Measurements from ENCODE around the gene CIT.

The CIT gene

DNA sequence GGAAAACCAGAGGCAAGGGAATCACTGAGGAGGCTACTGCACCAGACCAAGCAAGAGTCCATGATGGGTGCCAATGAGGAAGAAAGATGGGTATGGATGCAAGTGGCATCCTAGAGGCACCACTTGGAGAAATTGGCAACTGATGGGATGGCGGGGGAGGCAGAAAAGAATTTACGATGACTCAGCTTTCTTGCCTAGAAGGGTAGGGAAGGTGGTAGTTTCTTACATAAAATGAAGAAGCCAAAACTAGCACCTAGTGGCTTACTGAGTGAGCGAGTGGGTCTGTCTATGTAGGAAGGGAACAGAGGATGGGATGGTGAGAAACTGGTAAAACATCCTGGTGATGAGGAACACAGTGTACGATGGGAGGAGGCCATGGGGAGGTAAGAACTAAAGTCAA lies 80.8 kb downstream of the CIT start:
- no peak for DNase-seq

DNA sequence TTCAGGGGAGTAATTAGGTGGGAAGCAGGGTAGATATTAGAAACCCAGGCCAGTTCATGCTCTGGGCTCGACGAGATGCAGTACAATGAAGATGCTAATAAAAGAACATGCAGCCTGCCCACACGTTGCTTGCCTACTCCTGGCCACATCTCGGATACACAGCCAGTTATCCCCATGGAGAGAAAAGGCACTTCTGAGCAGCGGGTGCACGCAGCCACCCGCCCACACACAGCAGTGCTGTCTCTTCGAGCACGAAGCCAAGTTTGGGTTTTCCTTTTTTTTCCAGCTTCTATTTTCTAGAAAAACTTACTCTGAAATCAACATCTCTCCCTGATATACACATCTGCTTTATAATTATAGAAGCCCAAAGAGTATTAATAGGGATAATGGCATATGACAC lies 85.7 kb downstream of the CIT start:
- no peak for DNase-seq

DNA sequence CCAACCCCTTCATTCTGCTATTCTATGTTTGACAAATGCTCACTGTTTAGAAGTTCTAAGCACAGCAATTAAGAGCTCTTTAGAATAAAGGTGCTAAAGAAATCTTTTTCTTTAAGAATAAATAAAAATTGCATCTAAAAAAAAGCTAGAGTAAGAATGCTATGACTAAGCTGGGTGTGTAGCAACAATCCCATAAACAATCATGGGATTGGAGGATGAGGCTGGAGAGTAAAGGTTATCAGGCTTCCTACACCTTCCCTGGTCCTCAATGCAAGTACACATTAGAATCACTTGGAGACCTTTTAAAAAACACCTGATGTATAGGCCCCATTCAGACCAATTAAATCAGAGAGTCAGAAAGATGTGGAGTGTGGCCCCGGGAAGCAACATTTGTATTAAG lies 88.3 kb downstream of the CIT start:
- DNase-seq, result no peak

DNA sequence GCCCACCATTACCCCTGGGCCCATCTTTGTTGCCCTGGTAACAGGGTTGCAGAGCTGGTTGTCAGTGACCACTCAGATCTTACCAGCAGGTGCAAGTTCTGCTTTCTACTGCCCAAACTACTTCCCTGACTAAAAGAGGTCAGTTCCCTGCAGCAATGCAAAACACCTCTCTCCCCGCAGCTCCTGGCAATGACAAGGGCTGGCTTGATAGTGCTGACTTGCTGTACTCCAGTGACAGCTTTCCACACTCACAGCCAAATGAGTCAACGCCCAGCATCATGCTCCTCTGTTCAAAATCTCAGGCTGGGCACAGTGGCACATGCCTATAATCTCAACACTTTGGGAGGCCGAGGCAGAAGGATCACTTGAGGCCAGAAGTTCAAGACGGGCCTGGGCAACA lies 90.6 kb downstream of the CIT start:
- no peak for DNase-seq

DNA sequence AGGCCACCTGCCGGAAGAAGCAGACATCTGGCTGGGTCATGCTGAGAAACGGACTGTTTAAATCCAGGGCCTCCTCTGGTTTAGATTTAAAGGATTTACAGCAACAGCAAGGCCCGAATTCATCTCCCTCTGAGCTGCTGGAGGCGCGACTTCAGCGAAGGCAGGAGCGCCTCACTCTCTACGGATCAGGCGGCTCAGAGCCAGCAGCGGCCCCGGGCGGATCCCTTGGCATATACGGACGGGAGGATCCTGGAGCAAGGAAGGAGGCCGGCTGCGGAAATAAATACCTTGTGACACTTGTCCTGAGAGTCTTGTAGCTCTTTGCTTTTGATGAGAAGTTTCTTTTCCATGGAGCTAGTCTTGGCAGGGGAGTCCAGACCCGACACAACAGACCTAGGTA lies 92.4 kb downstream of the CIT start:
- no peak for DNase-seq

DNA sequence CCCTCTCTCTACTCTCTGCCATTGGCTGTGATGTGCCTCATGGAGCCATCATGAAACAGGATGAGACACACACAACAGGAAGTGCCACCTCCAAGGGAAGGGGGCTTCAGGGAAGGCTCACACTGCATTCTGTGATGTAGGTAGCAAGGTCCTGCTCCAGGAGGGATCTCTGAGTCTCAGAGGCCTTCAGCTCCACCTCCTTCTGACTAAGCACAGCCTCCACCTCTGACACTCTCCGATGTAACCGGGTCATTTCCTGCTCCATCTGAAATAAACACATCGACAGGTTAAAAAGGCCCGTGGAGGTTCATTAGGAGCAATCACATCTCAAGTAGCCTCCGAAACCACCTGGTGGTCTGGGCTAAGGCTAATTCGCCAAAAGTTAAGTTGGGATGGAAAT lies 93.3 kb downstream of the CIT start:
- no peak for DNase-seq

DNA sequence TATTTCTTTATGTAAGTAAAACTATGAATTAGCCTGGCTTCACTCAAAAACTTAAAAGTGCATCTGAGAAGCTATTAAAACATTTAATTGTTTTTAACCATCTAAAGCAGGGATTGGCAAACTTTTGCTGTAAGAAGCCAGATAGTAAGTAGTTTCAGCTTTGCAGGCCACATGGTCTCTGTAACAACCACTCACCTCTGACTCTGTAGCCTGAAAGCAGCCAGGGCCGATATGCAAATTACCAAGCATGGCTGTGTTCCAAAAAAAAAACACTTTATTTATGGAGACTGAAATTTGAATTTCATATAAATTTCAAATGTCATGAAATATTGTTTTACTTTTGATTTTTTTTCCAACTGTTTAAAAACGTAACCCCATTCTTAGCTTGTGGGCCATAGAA lies 95.3 kb downstream of the CIT start:
- DNase-seq, result no peak

DNA sequence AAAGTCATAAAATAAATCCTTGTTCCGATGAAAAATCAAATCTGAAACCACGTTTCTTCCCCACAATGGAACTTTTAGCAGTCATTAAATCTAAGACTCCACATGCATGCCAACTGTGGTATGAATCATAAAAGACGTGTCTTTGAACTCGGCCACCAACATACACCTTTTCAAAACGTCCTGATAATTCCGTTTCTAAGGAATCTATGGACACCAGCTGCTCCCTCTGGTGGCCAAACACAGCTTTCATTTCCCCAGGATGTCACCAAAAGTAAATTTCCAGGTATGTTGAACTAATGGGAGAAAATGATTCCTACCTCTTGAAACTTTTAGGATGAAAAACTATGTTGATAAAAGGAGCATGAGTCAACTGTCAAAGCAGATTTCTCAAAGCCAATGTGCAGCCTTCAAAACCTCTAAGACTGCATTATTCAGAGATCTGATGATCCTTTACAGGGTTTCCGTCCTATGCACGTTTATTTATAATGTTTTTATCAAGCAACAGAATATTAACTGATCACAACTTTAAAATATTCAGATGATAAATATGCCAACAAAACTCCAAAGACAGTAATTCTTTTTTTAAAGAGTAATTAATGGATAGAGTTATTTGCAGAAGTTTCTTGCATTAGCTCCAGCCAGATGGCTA lies 96.2 kb downstream of the CIT start:
- peak in 1 of 2 experiments; percentile 28 for DNase-seq

DNA sequence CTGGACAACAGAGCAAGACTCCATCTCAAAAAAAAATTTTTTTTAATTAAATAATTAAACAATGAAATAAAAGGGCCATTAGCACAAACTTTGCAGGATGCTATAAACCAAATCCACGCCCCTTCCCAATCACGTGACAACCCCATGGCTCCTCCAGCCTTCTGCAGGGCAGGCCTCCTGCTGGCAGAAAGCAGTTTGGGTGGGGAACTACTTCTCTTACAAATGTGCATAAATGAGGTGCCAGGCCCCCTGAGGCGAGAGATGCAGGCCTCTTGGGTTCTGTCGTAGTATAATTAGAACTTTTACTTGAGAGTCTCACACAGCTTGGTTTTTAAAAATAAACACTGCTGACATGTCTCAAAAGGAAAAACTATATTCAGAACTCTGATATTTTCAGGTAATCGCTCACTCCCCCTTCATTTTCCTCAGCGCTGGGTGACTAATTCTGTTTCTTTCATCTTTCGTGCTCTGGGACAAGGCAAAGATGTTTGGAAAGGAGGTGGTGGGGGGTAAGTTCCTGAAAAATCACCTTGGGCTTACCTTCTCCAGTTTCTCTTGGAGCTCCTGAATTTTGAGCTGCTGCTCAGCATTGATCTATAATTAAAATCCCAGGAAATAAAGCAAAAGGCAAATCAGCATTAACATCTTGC lies 101.7 kb downstream of the CIT start:
- DNase-seq, result no peak

DNA sequence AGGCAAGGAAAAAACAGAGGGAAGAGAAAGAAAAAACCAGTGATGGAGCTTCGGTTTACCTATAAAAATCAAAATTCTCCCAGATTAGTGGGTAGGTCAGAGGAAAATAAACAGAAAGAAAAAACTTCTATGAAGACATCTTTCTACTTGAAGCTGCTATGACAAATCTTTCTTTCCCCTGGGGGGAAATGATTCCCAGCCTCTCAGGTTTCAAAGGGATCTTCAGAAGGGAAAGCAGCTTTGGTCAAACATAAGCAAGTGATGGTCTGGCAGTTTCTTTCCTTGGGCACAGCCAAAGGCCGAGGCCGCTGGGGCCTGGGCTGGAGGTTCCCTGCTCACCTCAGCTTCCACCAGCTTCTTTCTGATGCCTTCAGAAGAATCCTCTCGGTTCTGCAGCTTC lies 104.7 kb downstream of the CIT start:
- DNase-seq, result no peak

DNA sequence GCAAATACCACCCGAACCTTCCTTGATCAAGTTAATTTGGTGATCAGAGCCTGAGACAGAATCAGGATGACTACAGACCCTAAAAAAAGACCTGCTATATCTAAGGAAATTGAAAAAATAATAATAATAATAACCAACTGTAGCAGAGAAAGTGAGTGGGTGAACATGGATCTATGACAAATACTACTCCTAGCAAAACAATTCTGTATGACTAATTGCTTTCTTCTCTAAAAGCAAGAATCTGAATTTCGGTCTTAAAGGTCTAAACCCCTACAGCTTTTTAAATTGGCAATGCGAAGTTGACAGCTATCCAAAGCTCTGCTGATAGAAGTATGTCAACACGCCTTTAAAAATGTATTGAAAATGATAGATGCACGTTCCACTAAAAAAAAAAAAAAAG lies 107.0 kb downstream of the CIT start:
- no peak for DNase-seq

DNA sequence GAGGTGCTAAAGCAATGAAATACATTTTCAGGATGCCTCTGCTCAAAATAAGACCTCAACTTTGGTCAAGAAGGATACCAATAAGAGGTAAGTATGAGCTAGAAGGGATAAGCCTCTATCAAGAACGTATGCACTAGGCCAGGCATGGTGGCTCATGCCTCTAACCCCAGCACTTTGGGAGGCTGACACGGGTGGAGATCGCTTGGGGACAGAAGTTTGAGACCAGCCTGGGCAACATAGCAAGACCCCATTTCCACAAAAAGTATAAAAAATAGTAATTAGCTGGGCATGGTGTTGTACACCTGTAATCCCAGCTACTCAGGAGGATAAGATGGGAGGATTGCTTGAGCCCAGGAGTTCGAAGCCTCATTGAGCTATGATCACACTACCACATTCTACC lies 114.5 kb downstream of the CIT start:
- no peak for DNase-seq

DNA sequence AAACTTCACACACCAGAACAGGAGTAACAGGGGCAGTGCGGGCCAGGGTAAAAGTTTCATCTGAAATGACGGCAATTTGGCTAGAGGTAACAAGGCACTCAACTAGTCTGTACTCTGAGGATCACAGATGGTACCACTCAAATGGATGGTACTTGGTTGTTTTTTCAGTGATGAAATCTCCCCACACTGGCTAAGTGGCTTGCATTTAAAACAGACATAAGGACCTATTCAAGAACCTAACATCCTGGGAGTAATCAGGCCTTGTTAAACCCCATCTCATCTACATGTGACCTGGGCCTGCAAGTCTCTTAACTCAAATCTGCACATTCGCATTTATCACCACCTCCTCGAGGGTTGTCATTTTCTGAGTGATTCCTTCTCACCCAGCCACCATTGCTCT lies 118.4 kb downstream of the CIT start:
- no peak for DNase-seq

DNA sequence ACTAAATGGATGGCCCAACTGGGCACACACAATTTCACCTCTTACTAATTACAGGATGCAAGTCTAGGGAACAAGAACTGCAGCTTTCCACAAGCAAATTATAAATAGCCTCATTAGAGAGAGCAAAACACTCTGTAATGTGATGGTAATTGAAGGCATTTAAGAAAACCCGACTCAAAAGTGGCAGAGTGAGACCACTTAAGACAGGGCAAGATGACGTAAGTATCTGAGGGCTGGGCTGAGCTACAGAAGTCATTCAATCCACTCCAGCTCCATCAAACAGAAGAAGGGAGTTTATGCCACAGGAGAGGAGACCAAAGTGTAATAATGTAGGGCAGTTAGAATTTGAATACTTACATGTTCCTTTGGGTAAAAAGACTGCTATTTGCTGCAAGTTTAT lies 118.9 kb downstream of the CIT start:
- DNase-seq, result no peak

DNA sequence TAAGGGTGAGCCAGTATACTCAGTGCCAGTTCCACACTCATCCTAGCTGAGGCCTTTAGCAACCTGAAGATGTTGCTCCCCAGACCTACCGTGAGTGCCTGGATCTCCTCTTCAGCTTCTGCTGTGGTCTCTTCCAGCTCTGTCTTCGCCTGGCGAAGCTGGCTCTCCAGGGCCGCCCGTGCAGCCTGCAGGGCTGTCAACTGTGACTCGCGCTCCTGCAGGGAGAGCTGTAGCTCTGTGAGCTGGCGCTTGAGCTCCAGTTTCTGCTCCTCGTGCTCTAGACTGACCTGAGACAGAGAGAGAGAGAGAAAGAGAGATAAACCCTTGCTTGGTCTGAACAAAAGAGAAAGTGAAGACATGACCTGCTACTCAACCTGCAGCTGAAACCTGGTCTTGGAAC lies 125.2 kb downstream of the CIT start:
- no peak for DNase-seq

DNA sequence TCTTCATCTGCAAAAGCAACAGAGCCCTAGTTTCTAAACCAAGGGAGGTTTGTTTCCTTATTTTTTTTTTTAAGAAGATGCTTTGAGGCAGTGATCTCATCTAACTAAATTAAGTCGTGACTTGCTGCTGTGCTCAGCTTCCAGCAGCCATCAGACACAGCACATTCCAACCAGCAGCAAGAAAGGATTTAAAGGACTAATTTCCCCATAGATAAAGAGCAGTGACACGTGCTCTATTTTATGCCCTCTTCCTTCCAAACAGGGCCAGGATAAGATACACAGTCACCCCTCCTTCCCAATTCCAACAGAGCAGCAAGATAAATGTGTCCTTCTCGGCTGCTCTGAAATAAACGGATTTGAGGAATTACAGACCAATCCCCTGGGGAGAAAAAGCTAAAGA lies 127.5 kb downstream of the CIT start:
- DNase-seq, result no peak

DNA sequence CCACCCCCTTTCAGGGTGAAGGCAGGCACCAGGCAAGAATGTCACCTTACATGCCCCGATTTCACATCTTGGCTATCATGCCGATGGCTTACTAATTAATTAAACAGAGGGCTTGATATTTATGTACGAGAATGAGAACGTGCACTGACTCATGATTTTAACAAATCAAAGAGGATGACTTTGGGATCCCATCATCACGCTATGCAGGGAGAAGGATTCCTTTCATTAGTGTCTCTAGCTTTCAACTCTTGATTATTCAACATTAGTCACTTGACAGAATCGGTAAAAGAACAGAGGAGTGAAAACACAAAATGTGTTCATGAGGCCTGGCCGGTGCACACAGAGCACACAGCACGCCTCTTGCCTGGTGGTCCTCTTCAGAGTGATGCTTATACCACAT lies 128.6 kb downstream of the CIT start:
- DNase-seq, result no peak

DNA sequence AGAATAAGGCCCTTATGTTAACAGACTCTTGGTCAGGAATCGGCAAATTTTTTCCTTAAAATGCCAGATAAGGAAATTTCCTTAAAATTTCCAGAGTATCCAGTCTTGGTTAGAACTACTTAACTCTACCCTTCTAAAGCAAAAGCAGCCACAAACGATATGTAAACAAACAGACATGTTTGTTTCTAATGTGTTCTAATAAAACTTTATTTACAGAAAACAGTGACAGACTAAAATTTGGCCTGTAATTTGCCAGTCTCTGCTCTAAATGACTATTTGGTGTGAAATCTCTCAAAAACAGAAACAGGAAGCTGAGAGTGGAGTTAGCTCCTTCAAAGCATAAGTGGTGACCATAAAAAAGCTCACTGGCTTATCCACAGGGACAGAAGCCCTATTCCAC lies 131.0 kb downstream of the CIT start:
- DNase-seq, result no peak

DNA sequence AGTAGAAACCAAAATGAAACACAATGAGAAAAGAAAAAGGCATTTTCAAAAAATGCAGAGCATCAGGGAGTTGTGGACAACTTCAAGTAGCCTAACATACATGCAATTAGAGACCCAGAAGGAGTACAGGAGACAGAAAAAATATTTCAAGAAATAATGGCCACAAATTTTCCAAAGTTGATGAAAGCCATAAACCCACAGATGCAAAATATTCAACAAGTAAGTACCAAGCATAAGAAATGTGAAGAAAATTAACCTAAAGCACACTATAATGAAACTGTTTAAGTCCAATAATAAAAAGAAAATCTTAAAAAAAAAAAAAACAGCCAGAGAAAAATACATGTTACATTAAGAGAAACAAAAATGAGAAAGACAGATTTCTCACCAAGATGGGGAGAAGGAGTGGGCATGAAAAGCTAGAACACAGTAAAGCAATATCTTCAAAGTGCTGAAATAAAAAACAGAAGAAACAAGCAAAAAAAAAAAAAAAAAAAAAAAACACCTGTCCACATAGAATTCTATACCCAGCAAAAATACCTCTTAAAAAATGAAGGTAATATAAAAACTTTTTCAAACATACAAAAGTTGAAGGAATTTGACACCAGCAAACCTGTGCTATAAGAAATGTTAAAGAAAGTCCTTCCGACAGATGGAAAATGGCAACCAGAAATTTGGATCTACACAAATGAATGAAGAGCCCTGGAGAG lies 132.1 kb downstream of the CIT start:
- no peak for DNase-seq

DNA sequence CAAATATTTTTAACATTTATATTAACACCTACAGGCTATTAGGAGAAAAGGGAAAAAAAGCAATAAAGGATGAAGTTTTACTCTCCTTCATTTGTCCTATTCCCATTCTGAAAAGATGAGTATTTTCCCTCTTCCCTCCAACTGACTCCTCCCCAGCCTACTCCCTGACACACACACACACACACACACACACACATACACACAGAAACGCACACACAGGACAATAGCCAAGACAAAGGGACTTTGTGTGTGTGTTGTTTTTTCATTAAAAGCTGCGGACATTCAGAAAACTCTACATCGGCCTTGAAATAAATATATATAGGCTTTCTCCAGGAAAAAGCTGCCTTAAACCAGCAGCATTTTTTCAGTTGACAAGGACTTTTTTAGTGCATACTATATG lies 134.4 kb downstream of the CIT start:
- DNase-seq, result no peak

DNA sequence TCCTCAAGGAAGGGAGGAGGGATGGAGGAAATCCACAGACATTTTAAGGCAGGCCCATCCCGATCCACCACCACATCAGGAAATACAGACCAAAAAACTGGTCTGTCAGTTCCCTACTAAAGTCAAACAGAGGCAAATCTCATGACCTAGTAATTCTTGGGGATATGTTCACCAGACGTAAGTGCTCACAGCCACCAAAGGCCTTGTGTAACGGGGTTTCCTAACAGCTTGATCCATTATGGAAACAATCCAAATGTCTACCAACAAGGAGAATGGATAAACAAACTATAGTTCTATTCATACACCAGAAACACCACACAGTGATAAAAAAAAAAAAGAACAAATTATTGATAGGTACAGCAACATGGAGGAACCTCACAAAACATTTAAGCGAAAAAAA lies 136.3 kb downstream of the CIT start:
- no peak for DNase-seq

DNA sequence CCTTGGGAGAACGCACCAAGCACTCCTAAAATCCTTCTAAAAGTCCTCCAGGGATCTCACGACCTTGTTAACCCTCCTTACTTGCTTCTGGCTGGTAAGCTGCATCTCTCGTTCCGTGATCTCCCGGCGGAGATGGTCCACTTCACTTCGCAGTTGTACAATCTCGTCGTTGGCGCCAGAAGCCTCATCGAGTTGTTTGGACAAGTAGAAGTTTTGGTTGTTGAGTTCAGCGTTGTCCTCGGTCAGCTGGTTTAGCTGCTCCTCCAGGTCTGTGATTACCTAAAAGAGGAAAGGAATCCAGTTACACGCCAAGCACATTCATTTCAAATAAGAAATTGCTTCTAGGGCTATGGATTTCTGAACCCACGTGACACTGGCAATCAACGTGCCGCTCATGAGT lies 142.0 kb downstream of the CIT start:
- DNase-seq, result no peak

DNA sequence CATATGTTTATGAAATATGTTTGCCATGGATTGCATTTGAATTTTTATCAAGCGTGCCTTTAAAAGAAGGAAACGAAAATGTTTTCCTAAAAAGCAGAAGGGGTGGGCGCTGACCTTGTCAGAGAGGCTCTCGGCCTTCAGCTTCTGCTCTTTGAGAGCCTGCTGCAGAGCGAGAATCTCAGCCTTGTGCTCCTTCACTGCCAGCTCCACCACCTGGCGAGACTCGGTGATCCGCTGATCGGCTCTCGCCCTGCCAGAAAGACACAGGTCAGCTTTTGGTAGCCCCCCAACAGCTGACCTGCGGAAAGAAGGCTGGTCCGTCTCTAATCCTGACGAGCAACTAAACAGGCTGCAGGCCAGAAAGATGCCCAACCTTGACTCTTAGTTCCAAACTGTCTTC lies 146.7 kb downstream of the CIT start:
- no peak for DNase-seq

DNA sequence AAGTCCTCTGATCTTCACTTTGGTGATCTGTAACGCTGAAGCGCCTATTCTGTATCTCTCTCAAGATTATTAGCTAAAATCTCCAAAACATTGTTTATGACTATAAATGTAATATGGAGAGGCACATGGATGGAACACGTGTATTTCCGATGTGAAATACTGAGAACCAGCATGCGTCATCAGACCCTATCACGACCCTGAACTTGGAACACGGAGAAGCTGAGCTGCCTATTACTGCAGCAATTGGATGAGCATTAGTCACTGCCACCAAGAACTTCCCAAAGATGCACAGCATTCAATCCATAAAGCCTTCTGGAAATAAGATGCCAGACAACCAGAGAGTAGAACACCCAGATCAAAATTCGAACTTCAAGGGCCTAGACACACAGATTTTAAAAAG lies 147.2 kb downstream of the CIT start:
- no peak for DNase-seq

DNA sequence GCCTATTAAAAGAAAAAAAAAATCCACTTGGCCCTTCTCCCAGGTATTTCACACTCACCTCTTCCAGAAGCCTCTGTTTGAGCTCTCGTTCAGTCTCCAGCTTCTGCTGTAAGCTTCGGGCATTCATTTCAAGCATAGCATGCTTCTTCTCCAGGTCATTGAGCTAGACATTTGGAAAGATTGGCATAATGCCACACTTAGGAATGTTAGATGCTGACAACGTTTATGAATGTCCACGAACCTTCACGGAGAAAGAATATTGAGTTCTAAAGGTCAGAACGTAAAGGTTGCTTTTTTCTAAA lies 148.7 kb downstream of the CIT start:
- DNase-seq, result no peak

All from NCI-H2081 (cell line).